Prostate gland (tissue), 2 donors: Measurements from ENCODE around the gene CD3G. TPM values are rescaled to one million over a fixed set of nuclear protein-coding genes. Genes with fewer than 3 reads are reported as not detected.

Experiments used
- DNase-seq: peaks from one replicate; pipeline ENCODE4 v3.0.0-alpha.2; 2019; ENCODE audit warnings: low spot score
- H3K27ac ChIP-seq, 2 donors: fragments of 200-600 bp; sonication (generic); 2 replicates each; pipeline ENCODE4 v1.5.1; 2017 to 2019
- H3K27me3 ChIP-seq: fragments of 200-600 bp; sonication (generic); replicated peaks from 2 replicates; pipeline ENCODE4 v1.5.1; 2019; ENCODE audit not compliant: insufficient read depth
- H3K36me3 ChIP-seq, 2 donors: fragments of 200-600 bp; sonication (generic); 1 replicate in 1 of 2; 2 replicates in 1 of 2; pipeline versions ENCODE4 v1.5.1 to v1.8.1; 2017 to 2019
- H3K4me1 ChIP-seq: fragments of 200-600 bp; sonication (generic); replicated peaks from 2 replicates; pipeline ENCODE4 v1.5.1; 2019
- H3K4me3 ChIP-seq, 2 donors: fragments of 200-600 bp; sonication (generic); 2 replicates each; pipeline ENCODE4 v1.5.1; 2017 to 2019
- H3K9me3 ChIP-seq: fragments of 200-600 bp; sonication (generic); 2 replicates; pipeline ENCODE4 v1.5.1; 2017
- CTCF ChIP-seq, 4 experiments: fragments of 200-600 bp in 2 of 4; fragments of 450-650 bp in 2 of 4; sonication (generic) in 2 of 4; IDR thresholded peaks; 1 replicate in 3 of 4; 2 replicates in 1 of 4; pipeline ENCODE4 v1.5.1; 2016 to 2019; ENCODE audit warnings: antibody characterized with exemption in 4 of 4, mild to moderate bottlenecking in 2 of 4, moderate library complexity in 2 of 4
- POLR2A ChIP-seq: fragments of 450-650 bp; IDR thresholded peaks from one replicate; pipeline ENCODE4 v1.6.1; 2016; ENCODE audit warnings: antibody characterized with exemption, mild to moderate bottlenecking
- POLR2AphosphoS5 ChIP-seq: sonication (generic); formaldehyde crosslinking; IDR thresholded peaks from one replicate; pipeline ENCODE4 v1.6.1; 2017; ENCODE audit warnings: antibody characterized with exemption
- WGBS: methylation state at CpG from one replicate; pipeline ENCODE4 v1.1.5; 2018; 5-methylcytosine and 5-hydroxymethylcytosine counted together
- intact Hi-C: fragments of 100-400 bp; cut with DNase I; formaldehyde crosslinking; loops from one replicate; pipeline ENCODE4 v1.14.2; 2022
- total RNA-seq, 2 donors: library from RNA; depleted of rRNA; stranded (reverse); fragments of >200 nt; gene quantifications; one replicate each; pipeline ENCODE4 v1.1.0, GENCODE V29; 2016

The CD3G gene
- total RNA-seq, 2 donors from 2014 or later = 1.2 to 1.7 TPM

DNA sequence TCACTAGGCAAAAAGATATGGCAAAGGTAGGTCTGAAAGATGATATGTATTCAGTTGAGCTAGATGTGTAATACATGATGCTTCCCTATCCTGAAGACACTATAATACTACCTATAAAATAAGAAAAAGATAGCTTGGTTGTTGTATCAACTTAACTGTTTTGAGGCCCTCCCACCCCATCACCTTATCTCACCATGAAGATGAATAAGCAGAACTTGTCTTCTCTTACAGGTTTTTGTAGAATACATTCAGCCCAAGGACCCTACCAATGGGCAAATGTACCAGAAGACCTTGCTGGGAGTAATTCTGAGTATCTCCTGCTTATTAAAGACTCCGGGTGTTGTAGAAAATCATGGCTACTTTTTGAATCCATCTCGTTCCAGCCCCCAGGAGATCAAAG is 29.1 kb downstream of the CD3G start:
- TF ChIP-seq POLR2A (no peak), CTCF (IDR thresholded peaks at IDR 0.05) (no peak), POLR2AphosphoS5 (no peak)
- Histone ChIP-seq H3K36me3 (peaks cover 9 to 31% of the 10 kb centered on the region in 2 donors), H3K27me3 (no peaks in the 10 kb centered on the region), H3K4me1 (no peaks in the 10 kb centered on the region), H3K4me3 (no peak overlapping the region), H3K27ac (no peak overlapping the region), H3K9me3 (no peaks in the 10 kb centered on the region)
- no peak for DNase-seq
- intact Hi-C loops = no loop called here
- 89% methylated on average over 2 of the region's 2 CpGs for WGBS

DNA sequence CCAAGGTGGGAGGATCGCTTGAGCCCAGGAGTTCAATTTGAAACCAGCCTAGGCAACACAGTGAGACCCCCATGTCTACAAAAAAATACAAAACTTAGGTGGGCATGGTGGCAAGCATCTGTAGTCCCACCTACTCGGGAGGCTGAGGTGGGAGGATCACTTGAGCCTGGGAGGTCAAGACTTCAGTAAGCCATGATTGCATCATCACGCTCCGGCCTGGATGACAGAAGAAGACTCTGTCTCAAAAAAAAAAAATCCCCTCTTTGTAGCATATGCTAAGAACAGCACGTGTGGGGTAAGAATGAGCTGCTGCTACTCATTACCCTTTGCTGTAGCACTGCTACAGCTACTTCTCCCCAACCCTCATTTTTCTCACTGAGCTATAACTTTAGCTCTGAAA is 29.7 kb downstream of the CD3G start:
- H3K4me3 ChIP-seq = no peak overlapping the region
- H3K4me1 ChIP-seq = no peaks in the 10 kb centered on the region
- intact Hi-C loops = no loop called here
- no peaks in the 10 kb centered on the region for H3K9me3 ChIP-seq
- DNase-seq = no peak
- H3K27me3 ChIP-seq = no peaks in the 10 kb centered on the region
- TF ChIP-seq CTCF (IDR thresholded peaks at IDR 0.05) = no peak
- no peak for TF ChIP-seq POLR2A
- TF ChIP-seq POLR2AphosphoS5 = no peak
- WGBS = 93% methylated on average over 5 of the region's 5 CpGs
- no peak overlapping the region for H3K27ac ChIP-seq
- H3K36me3 ChIP-seq = peaks cover 9 to 31% of the 10 kb centered on the region in 2 donors

DNA sequence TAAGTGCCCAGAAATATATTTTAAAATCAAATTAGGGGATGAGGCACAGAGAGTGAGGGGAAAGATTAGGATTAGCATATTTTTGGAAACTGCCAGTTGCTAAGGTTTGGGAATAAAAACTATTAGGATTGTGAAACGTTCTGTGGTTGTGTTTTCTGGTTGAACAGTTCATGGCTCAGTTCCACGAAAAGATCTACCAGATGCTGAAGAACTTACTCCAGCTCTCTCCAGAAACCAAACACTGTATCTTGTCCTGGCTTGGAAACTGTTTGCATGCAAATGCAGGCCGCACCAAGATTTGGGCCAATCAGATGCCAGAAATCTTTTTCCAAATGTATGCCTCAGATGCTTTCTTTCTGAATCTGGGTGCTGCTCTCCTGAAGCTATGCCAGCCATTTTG is 30.6 kb downstream of the CD3G start:
- peaks cover 9 to 31% of the 10 kb centered on the region in 2 donors for H3K36me3 ChIP-seq
- H3K4me1 ChIP-seq = no peaks in the 10 kb centered on the region
- no peaks in the 10 kb centered on the region for H3K27me3 ChIP-seq
- WGBS = 73% methylated on average over 3 of the region's 3 CpGs
- H3K4me3 ChIP-seq = no peak overlapping the region
- intact Hi-C loops = no loop called here
- DNase-seq = no peak
- TF ChIP-seq CTCF (IDR thresholded peaks at IDR 0.05) = no peak
- no peak for TF ChIP-seq POLR2A
- no peak for TF ChIP-seq POLR2AphosphoS5
- no peak overlapping the region for H3K27ac ChIP-seq
- H3K9me3 ChIP-seq = no peaks in the 10 kb centered on the region

- intact Hi-C loops = no loop called here
Measured at GRCh38 chr11:118375978-118376377, 31.8 kb downstream of the CD3G start.

More at GRCh38 chr11:118375978-118376377, 31.8 kb downstream of the CD3G start:
- no peaks in the 10 kb centered on the region for H3K4me1 ChIP-seq
- DNase-seq = no peak
- no peak overlapping the region for H3K27ac ChIP-seq
- no peaks in the 10 kb centered on the region for H3K9me3 ChIP-seq
- peaks cover 9 to 31% of the 10 kb centered on the region in 2 donors for H3K36me3 ChIP-seq
- no peaks in the 10 kb centered on the region for H3K27me3 ChIP-seq
- H3K4me3 ChIP-seq = no peak overlapping the region
- TF ChIP-seq POLR2AphosphoS5 (no peak), CTCF (IDR thresholded peaks at IDR 0.05) (no peak), POLR2A (no peak)
